PC-3 (cell line): ENCODE data around the gene NR5A1. TPM values are rescaled to one million over a fixed set of nuclear protein-coding genes. Genes with fewer than 3 reads are reported as not detected.

Source experiments
- ATAC-seq: fragments of 200-7000 bp; cut with Tn5 transposase; 2 replicates; pipeline ENCODE4 v1.9.1; 2020; ENCODE audit warnings: mild to moderate bottlenecking, moderate library complexity
- BruUV-seq: library from RNA; stranded (reverse); fragments of 400-500 nt; replicated peaks from 2 replicates; lab custom pipeline; 2021; lab: Mats Ljungman, UMichigan
- CTCF ChIA-PET: fragments of 300-600 bp; sonication (Branson Sonifier 250); formaldehyde crosslinking; loops from one replicate; lab custom pipeline; 2022; ENCODE audit warnings: antibody characterized with exemption; lab: Charles Lee
- POLR2A ChIA-PET: fragments of 300-600 bp; sonication (Branson Sonifier 250); formaldehyde crosslinking; loops from one replicate; lab custom pipeline; 2022; ENCODE audit warnings: antibody characterized with exemption; ENCODE audit not compliant: unreplicated experiment; lab: Charles Lee
- DNase-seq: peaks from one replicate; pipeline ENCODE4 v3.0.0-alpha.2; 2015
- H2AFZ ChIP-seq: fragments of 300-600 bp; sonication (generic); 2 replicates; pipeline ENCODE4 v1.6.0; 2016; ENCODE audit warnings: antibody characterized with exemption, low read length
- H3F3A ChIP-seq: fragments of 300-600 bp; sonication (generic); one replicate; pipeline ENCODE4 v1.6.0; 2017; ENCODE audit warnings: antibody characterized with exemption, low read length, control low read depth, mild to moderate bottlenecking; ENCODE audit not compliant: unreplicated experiment
- H3K27ac ChIP-seq: fragments of 300-600 bp; sonication (generic); 2 replicates; pipeline ENCODE4 v1.5.1; 2016; ENCODE audit warnings: mild to moderate bottlenecking, low read length
- H3K27me3 ChIP-seq: fragments of 300-600 bp; sonication (generic); 2 replicates; pipeline ENCODE4 v1.6.1; 2016; ENCODE audit warnings: low read length, mixed read lengths
- H3K36me3 ChIP-seq: fragments of 300-600 bp; sonication (generic); 2 replicates; pipeline ENCODE4 v1.6.1; 2016; ENCODE audit warnings: low read depth, mixed run types, low read length, mixed read lengths
- H3K4me1 ChIP-seq: fragments of 300-600 bp; sonication (generic); 2 replicates; pipeline ENCODE4 v1.5.1; 2016; ENCODE audit warnings: low read length; ENCODE audit not compliant: insufficient read depth
- H3K4me2 ChIP-seq: fragments of 300-600 bp; sonication (generic); 2 replicates; pipeline ENCODE4 v1.6.0; 2016; ENCODE audit warnings: low read length
- H3K4me3 ChIP-seq: fragments of 300-600 bp; sonication (generic); 2 replicates; pipeline ENCODE4 v1.5.1; 2016; ENCODE audit warnings: mild to moderate bottlenecking, low read length, mixed read lengths
- H3K79me2 ChIP-seq: fragments of 300-600 bp; sonication (generic); 2 replicates; pipeline ENCODE4 v1.6.1; 2017; ENCODE audit warnings: low read length, mixed read lengths
- H3K9ac ChIP-seq: fragments of 300-600 bp; sonication (generic); 2 replicates; pipeline ENCODE4 v1.6.0; 2016; ENCODE audit warnings: mild to moderate bottlenecking, low read length
- H3K9me2 ChIP-seq: fragments of 300-600 bp; sonication (generic); replicated peaks from 2 replicates; pipeline ENCODE4 v1.6.1; 2016; ENCODE audit warnings: mixed run types, low read length, mixed read lengths
- H3K9me3 ChIP-seq: fragments of 300-600 bp; sonication (generic); 2 replicates; pipeline ENCODE4 v1.6.1; 2016; ENCODE audit warnings: low read length, mixed read lengths
- H4K20me1 ChIP-seq: fragments of 300-600 bp; sonication (generic); 2 replicates; pipeline ENCODE4 v1.6.1; 2016; ENCODE audit warnings: low read length, mixed read lengths
- CTCF ChIP-seq: fragments of 300-600 bp; sonication (generic); conservative IDR thresholded peaks from 2 replicates; pipeline ENCODE4 v1.5.1; 2017; ENCODE audit warnings: antibody characterized with exemption, low read depth, mild to moderate bottlenecking, low read length
- EZH2 ChIP-seq: fragments of 300-600 bp; sonication (generic); IDR thresholded peaks from one replicate; pipeline ENCODE4 v1.6.1; 2017; ENCODE audit warnings: antibody characterized with exemption, mild to moderate bottlenecking, low read length; ENCODE audit not compliant: unreplicated experiment
- EZH2phosphoT487 ChIP-seq: fragments of 300-600 bp; sonication (generic); IDR thresholded peaks from 2 replicates; pipeline ENCODE4 v1.6.1; 2018; ENCODE audit warnings: mild to moderate bottlenecking, antibody characterized with exemption, low read length, borderline replicate concordance
- intact Hi-C: fragments of 100-400 bp; cut with micrococcal nuclease; formaldehyde crosslinking; loops from 2 replicates; pipeline ENCODE4 v1.9.0; 2023
- total RNA-seq: library from RNA; depleted of rRNA; stranded (reverse); fragments of >200 nt; gene quantifications from 2 replicates; pipeline ENCODE4 v1.2.3, GENCODE V29; 2014

Gene NR5A1
- total RNA-seq, 1 experiment from 2014 or later, result not detected

DNA sequence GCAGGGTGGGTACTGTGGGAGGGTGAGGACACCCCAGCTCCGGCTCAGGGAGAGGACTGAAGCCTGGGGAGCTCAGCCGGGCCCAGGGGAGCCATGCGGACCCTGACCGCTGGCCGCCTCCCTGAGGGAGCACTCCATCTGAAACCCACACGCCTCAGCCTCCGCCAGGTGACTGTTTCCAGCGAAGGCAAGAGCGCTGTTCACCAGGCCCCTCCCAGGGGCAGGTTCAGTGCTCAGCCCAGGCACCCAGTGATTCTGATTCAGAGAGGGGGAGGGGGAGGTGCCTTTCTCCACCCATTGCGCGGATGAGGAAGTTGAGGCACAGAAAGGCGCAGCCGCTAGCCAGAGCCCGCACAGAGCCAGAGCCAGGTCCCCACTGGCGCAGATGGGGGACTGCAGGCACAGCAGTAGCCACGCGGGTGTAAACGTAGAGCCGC, 30.0 kb downstream of the NR5A1 start:
- no peak overlapping the region for H2AFZ ChIP-seq
- ChIA-PET POLR2A (no interaction called here), CTCF (no interaction called here)
- no peaks in the 10 kb centered on the region for H3K9me3 ChIP-seq
- no peak overlapping the region for H3K27ac ChIP-seq
- H3F3A ChIP-seq, result no peaks in the 10 kb centered on the region
- no peaks in the 10 kb centered on the region for H3K36me3 ChIP-seq
- intact Hi-C loops, result no loop called here
- DNase-seq, result no peak
- H4K20me1 ChIP-seq, result no peaks in the 10 kb centered on the region
- no peaks in the 10 kb centered on the region for H3K9me2 ChIP-seq
- H3K79me2 ChIP-seq, result no peaks in the 10 kb centered on the region
- H3K4me2 ChIP-seq, result no peak overlapping the region
- ATAC-seq, result no peak
- no peak overlapping the region for H3K9ac ChIP-seq
- H3K4me3 ChIP-seq, result no peak overlapping the region
- TF ChIP-seq EZH2 (no peak), EZH2phosphoT487 (no peak), CTCF (no peak)
- BruUV-seq, result no TSS peak
- H3K27me3 ChIP-seq, result no peaks in the 10 kb centered on the region
- H3K4me1 ChIP-seq, result no peaks in the 10 kb centered on the region

- ATAC-seq, result no peak
- DNase-seq, result no peak
These were observed 31.1 kb downstream of the NR5A1 start for GRCh38 chr9:124475868-124476690.

More at GRCh38 chr9:124475868-124476690, 31.1 kb downstream of the NR5A1 start:
- no TSS peak for BruUV-seq
- H3K9ac ChIP-seq, result no peak overlapping the region
- no peak overlapping the region for H3K4me3 ChIP-seq
- H3K9me2 ChIP-seq, result no peaks in the 10 kb centered on the region
- no peaks in the 10 kb centered on the region for H4K20me1 ChIP-seq
- ChIA-PET CTCF (no interaction called here), POLR2A (no interaction called here)
- H2AFZ ChIP-seq, result no peak overlapping the region
- no peak overlapping the region for H3K4me2 ChIP-seq
- no peaks in the 10 kb centered on the region for H3K27me3 ChIP-seq
- H3K79me2 ChIP-seq, result no peaks in the 10 kb centered on the region
- H3F3A ChIP-seq, result no peaks in the 10 kb centered on the region
- no peaks in the 10 kb centered on the region for H3K36me3 ChIP-seq
- no peak overlapping the region for H3K27ac ChIP-seq
- intact Hi-C loops, result no loop called here
- H3K9me3 ChIP-seq, result no peaks in the 10 kb centered on the region
- no peak for TF ChIP-seq EZH2
- no peak for TF ChIP-seq EZH2phosphoT487
- TF ChIP-seq CTCF, result no peak
- H3K4me1 ChIP-seq, result no peaks in the 10 kb centered on the region
